ENCODE measurements around the gene CAGE1.
A peak's percentile ranks its signal among the peaks of the same experiment; 100 is the strongest.

CAGE1 gene

GRCh38 chr6:7431674-7432390 is 42.3 kb upstream of the CAGE1 start:
- no peak for TF ChIP-seq CTCF (IDR thresholded peaks at IDR 0.05; ENCODE audit: low read depth, low read length)
- no peak overlapping the region for H3K4me3 ChIP-seq (ENCODE audit: low read depth, low read length)
- DNase-seq (ENCODE audit: low read depth, low spot score), result no peak
- in situ Hi-C loops (cut with HindIII; ENCODE audit: low sequenced_read_pairs), result no loop called here

GRCh38 chr6:7431313-7431673 is 41.8 kb upstream of the CAGE1 start:
- no peak for TF ChIP-seq CTCF (IDR thresholded peaks at IDR 0.05; ENCODE audit: low read depth, low read length)
- in situ Hi-C loops (cut with HindIII; ENCODE audit: low sequenced_read_pairs), result no loop called here
- H3K4me3 ChIP-seq (ENCODE audit: low read depth, low read length), result no peak overlapping the region
- no peak for DNase-seq (ENCODE audit: low read depth, low spot score)

GRCh38 chr6:7426447-7427169 is 37.1 kb upstream of the CAGE1 start:
- no peak overlapping the region for H3K4me3 ChIP-seq (ENCODE audit: low read depth, low read length)
- in situ Hi-C loops (cut with HindIII; ENCODE audit: low sequenced_read_pairs), result no loop called here

GRCh38 chr6:7425808-7426190 is 36.3 kb upstream of the CAGE1 start:
- no peak for DNase-seq (ENCODE audit: low read depth, low spot score)
- no peak for TF ChIP-seq CTCF (IDR thresholded peaks at IDR 0.05; ENCODE audit: low read depth, low read length)
- H3K4me3 ChIP-seq (ENCODE audit: low read depth, low read length), result no peak overlapping the region
- in situ Hi-C loops (cut with HindIII; ENCODE audit: low sequenced_read_pairs), result no loop called here

More at GRCh38 chr6:7426447-7427169, 37.1 kb upstream of the CAGE1 start:
- no peak for TF ChIP-seq CTCF (IDR thresholded peaks at IDR 0.05; ENCODE audit: low read depth, low read length)
- no peak for DNase-seq (ENCODE audit: low read depth, low spot score)

GRCh38 chr6:7424967-7425807 is 35.6 kb upstream of the CAGE1 start:
- in situ Hi-C loops (cut with HindIII; ENCODE audit: low sequenced_read_pairs), result no loop called here
- no peak overlapping the region for H3K4me3 ChIP-seq (ENCODE audit: low read depth, low read length)
- peak; percentile 46 for TF ChIP-seq CTCF (IDR thresholded peaks at IDR 0.05; ENCODE audit: low read depth, low read length)
- DNase-seq (ENCODE audit: low read depth, low spot score), result no peak

GRCh38 chr6:7424058-7424457 is 34.5 kb upstream of the CAGE1 start:
- no peak for DNase-seq (ENCODE audit: low read depth, low spot score)
- in situ Hi-C loops (cut with HindIII; ENCODE audit: low sequenced_read_pairs), result no loop called here
- no peak overlapping the region for H3K4me3 ChIP-seq (ENCODE audit: low read depth, low read length)
- TF ChIP-seq CTCF (IDR thresholded peaks at IDR 0.05; ENCODE audit: low read depth, low read length), result no peak
